ENCODE results near the gene CENPA. TPM values are rescaled to one million over a fixed set of nuclear protein-coding genes. Genes with fewer than 3 reads are reported as not detected.

Gene CENPA
- total RNA-seq, 1 donor from 2014 or later: 4.9 TPM

DNA sequence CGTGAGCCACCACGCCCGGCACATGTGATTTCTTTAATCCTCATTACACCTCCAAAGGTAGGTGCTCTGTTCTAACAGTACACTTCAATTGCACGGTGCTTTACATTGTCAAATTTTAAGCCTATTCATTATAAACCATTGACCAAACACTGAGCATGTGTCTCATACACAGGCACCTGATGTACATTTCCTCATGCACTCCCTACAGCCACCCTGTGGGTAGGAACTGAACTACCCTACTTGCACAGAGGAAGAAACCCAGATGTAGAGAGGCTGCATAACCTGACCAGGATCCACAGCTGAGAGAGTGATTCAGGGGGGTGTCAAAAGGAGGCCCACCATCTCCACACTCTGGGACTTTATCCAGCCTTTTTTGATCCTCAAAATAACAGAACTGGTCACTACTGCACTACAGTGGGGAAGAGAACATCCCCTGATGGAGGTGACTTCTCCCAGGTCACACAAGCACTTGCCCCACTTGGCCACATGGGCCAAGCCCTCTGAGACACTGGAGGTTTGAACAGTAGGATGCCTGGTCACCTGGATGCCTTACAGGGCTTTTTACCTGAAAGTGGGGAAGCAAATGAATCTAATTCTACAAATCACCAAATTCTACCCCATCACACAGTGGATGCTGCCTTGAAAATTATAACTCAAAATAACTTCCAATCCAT, 55.2 kb downstream of the CENPA start:
- TF ChIP-seq, protein P1, sequence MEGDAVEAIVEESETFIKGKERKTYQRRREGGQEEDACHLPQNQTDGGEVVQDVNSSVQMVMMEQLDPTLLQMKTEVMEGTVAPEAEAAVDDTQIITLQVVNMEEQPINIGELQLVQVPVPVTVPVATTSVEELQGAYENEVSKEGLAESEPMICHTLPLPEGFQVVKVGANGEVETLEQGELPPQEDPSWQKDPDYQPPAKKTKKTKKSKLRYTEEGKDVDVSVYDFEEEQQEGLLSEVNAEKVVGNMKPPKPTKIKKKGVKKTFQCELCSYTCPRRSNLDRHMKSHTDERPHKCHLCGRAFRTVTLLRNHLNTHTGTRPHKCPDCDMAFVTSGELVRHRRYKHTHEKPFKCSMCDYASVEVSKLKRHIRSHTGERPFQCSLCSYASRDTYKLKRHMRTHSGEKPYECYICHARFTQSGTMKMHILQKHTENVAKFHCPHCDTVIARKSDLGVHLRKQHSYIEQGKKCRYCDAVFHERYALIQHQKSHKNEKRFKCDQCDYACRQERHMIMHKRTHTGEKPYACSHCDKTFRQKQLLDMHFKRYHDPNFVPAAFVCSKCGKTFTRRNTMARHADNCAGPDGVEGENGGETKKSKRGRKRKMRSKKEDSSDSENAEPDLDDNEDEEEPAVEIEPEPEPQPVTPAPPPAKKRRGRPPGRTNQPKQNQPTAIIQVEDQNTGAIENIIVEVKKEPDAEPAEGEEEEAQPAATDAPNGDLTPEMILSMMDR (IDR thresholded peaks at IDR 0.05; ENCODE audit: insufficient read depth, low read length, poor library complexity, severe bottlenecking): no peak
- Histone ChIP-seq H3K27me3 (ENCODE audit: control insufficient read depth, insufficient read depth, low read length) (peaks cover 14% of the 10 kb centered on the region), H3K36me3 (ENCODE audit: control insufficient read depth, insufficient read depth, low read length) (no peaks in the 10 kb centered on the region), H3K4me3 (ENCODE audit: low read depth, low read length) (no peak overlapping the region)
- DNase-seq (ENCODE audit: low read depth): no peak

DNA sequence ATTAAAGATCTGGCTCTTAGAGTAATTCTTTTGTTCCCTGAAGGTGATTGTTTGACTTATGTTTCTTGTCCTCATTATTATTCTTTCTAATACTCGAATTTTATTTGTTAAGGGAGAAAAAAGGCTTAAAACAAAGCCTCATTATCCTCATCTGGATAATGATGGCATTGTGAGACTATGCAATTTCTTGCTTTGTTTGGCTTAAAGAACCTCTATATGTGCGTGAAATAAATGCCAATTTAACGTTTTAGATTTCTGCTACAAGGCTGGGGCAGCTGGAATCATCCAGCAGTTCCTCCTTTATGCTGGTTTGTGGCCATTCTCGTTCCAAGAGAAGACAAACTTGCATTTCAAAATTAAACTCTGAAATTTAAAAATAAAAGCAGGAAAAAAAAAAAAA, 57.2 kb downstream of the CENPA start:
- Histone ChIP-seq H3K4me3 (ENCODE audit: low read depth, low read length) (no peak overlapping the region), H3K36me3 (ENCODE audit: control insufficient read depth, insufficient read depth, low read length) (no peaks in the 10 kb centered on the region), H3K27me3 (ENCODE audit: control insufficient read depth, insufficient read depth, low read length) (peaks cover 33% of the 10 kb centered on the region)
- TF ChIP-seq, protein P1 (IDR thresholded peaks at IDR 0.05; ENCODE audit: insufficient read depth, low read length, poor library complexity, severe bottlenecking): no peak
- no peak for DNase-seq (ENCODE audit: low read depth)

Other genes starting within 250 kb of the CENPA start
- gene CIB4, start 144.7 kb upstream of the CENPA start, total RNA-seq: not detected in 2 replicates
- 13.9 and 15.3 TPM in 2 replicates for gene KCNK3, start 93.3 kb upstream of the CENPA start, total RNA-seq
- 80.5 and 83.1 TPM in 2 replicates for gene SLC35F6, start 21.8 kb upstream of the CENPA start, total RNA-seq
- 1.3 and 2.1 TPM in 2 replicates for gene DPYSL5, start 62.1 kb downstream of the CENPA start, total RNA-seq
- 4.6 and 5.0 TPM in 2 replicates for gene MAPRE3, start 184.6 kb downstream of the CENPA start, total RNA-seq
- gene TMEM214, start 246.9 kb downstream of the CENPA start, total RNA-seq: 27.0 and 36.1 TPM in 2 replicates

All from kidney epithelial cell (primary cell).